Fibroblast of peridontal ligament (primary cell): ENCODE data around the gene PRKCH.
A peak's percentile ranks its signal among the peaks of the same experiment; 100 is the strongest.

Experiments used
- DNase-seq: peaks from one replicate; pipeline ENCODE4 v3.0.0-alpha.2; 2010; ENCODE audit errors: extremely low read depth

The PRKCH gene

GRCh38 chr14:61474701-61475100 is 153.3 kb downstream of the PRKCH start:
- DNase-seq: no peak

- DNase-seq: peak; percentile 89
These were observed 153.9 kb downstream of the PRKCH start for GRCh38 chr14:61475316-61475715.

GRCh38 chr14:61476105-61476753 is 154.8 kb downstream of the PRKCH start:
- no peak for DNase-seq

- peak; percentile 98 for DNase-seq
These were observed 155.5 kb downstream of the PRKCH start for GRCh38 chr14:61476754-61477410.

- DNase-seq: no peak
These were observed 156.5 kb downstream of the PRKCH start for GRCh38 chr14:61477712-61478462.

- DNase-seq: no peak
These were observed 157.6 kb downstream of the PRKCH start for GRCh38 chr14:61478971-61479473.

- no peak for DNase-seq
These were observed 158.5 kb downstream of the PRKCH start for GRCh38 chr14:61479746-61480502.

- DNase-seq: no peak
These were observed 159.4 kb downstream of the PRKCH start for GRCh38 chr14:61480704-61481285.

- DNase-seq: no peak
These were observed 160.3 kb downstream of the PRKCH start for GRCh38 chr14:61481701-61482100.

GRCh38 chr14:61482348-61483206 is 161.2 kb downstream of the PRKCH start:
- DNase-seq: no peak

GRCh38 chr14:61483476-61483875 is 162.1 kb downstream of the PRKCH start:
- no peak for DNase-seq

GRCh38 chr14:61484031-61484430 is 162.7 kb downstream of the PRKCH start:
- DNase-seq: no peak

GRCh38 chr14:61484826-61485584 is 163.6 kb downstream of the PRKCH start:
- DNase-seq: no peak

GRCh38 chr14:61485661-61486060 is 164.3 kb downstream of the PRKCH start:
- DNase-seq: no peak

- no peak for DNase-seq
These were observed 165.6 kb downstream of the PRKCH start for GRCh38 chr14:61486930-61487495.

GRCh38 chr14:61488417-61489401 is 167.3 kb downstream of the PRKCH start:
- DNase-seq: peak; percentile 72

- no peak for DNase-seq
These were observed 168.1 kb downstream of the PRKCH start for GRCh38 chr14:61489512-61489911.

GRCh38 chr14:61489932-61490331 is 168.6 kb downstream of the PRKCH start:
- peak; percentile 77 for DNase-seq
